Kidney (tissue), 14 donors: ENCODE results near the gene RTCA. TPM values are rescaled to one million over a fixed set of nuclear protein-coding genes. Genes with fewer than 3 reads are reported as not detected.

ENCODE experiments used
- DNase-seq, 5 donors: peaks; one replicate each; pipeline ENCODE4 v3.0.0-alpha.2; 2013 to 2020
- FAIRE-seq: peaks from 2 replicates; lab custom pipeline; 2012; peaks lifted over from hg19 to GRCh38; lab: Jason Lieb, UNC
- H3K27ac ChIP-seq, 2 donors: one replicate each; pipeline ENCODE4 v1.7.0; 2013; ENCODE audit warnings: low read depth in 2 of 2, low read length in 2 of 2, inconsistent platforms in 1 of 2
- H3K27me3 ChIP-seq: one replicate; pipeline ENCODE4 v1.7.1; 2013; ENCODE audit warnings: low read length, inconsistent platforms; ENCODE audit not compliant: control insufficient read depth, insufficient read depth
- H3K36me3 ChIP-seq, 3 donors: one replicate each; pipeline versions ENCODE4 v1.7.0 to v1.7.1; 2013; ENCODE audit warnings: low read length in 3 of 3, control low read depth in 1 of 3, inconsistent platforms in 1 of 3; ENCODE audit not compliant: insufficient read depth in 3 of 3, control insufficient read depth in 2 of 3
- H3K4me1 ChIP-seq, 3 donors: one replicate each; pipeline versions ENCODE4 v1.7.0 to v1.7.1; 2013; ENCODE audit warnings: low read length in 3 of 3, inconsistent platforms in 1 of 3, low read depth in 1 of 3; ENCODE audit not compliant: control insufficient read depth in 2 of 3, insufficient read depth in 2 of 3
- H3K4me3 ChIP-seq, 3 donors: one replicate each; pipeline versions ENCODE4 v1.7.0 to v1.8.1; 2013; ENCODE audit warnings: low read length in 3 of 3, control low read depth in 1 of 3, inconsistent platforms in 1 of 3
- H3K9ac ChIP-seq, 3 donors: one replicate each; pipeline versions ENCODE4 v1.7.0 to v1.7.1; 2013; ENCODE audit warnings: low read length in 3 of 3, control low read depth in 1 of 3, inconsistent platforms in 1 of 3
- H3K9me3 ChIP-seq, 3 donors: one replicate each; pipeline versions ENCODE4 v1.7.0 to v1.7.1; 2013; ENCODE audit warnings: low read length in 3 of 3, control low read depth in 1 of 3, inconsistent platforms in 1 of 3; ENCODE audit not compliant: control insufficient read depth in 2 of 3, insufficient read depth in 1 of 3
- CTCF ChIP-seq: IDR thresholded peaks from 3 replicates; pipeline ENCODE4 v1.5.1; 2012; ENCODE audit warnings: mild to moderate bottlenecking, moderate library complexity, borderline replicate concordance; ENCODE audit not compliant: insufficient read depth; ENCODE audit errors: extremely low read depth
- intact Hi-C: fragments of 100-400 bp; cut with DNase I; formaldehyde crosslinking; loops from one replicate; pipeline ENCODE4 v1.11.1; 2022
- polyA plus RNA-seq: library from polyadenylated mRNA; stranded (reverse); fragments of 350-450 nt; fragmentation: Illumina TruSeq; extraction: RNeasy Lipid Tissue Mini Kit (QIAGEN cat#74804); gene quantifications from one replicate; pipeline ENCODE4 v1.2.3, GENCODE V29; 2014; ENCODE audit warnings: low read depth, low replicate concordance; ENCODE audit not compliant: insufficient read depth
- total RNA-seq: library from RNA; stranded (reverse); fragmentation: NEBNext Ultra II Directional; extraction: Animal tissue kit (Norgen Biotek cat#: 25700); gene quantifications from one replicate; pipeline ENCODE4 v1.2.1, GENCODE V29; 2021
- donor health status: control.
- donor health status: control.
- donor health status: control.
- donor health status: control.
- donor health status: control.
- donor health status: DM: yes; HTN: yes; CAD: no.
- donor health status: Normal renal cell carcinoma (clear cell type).

The RTCA gene
- total and polyA plus RNA-seq, 2 donors from 2014 or later, result 30.8 to 51.1 TPM

GRCh38 chr1:100234432-100234831 is 31.6 kb upstream of the RTCA start:
- intact Hi-C loops, result no loop called here
- DNase-seq (no peak), FAIRE-seq (no peak)
- H3K9me3 ChIP-seq, result no peaks in the 10 kb centered on the region
- no peak for TF ChIP-seq CTCF
- H3K27me3 ChIP-seq, result no peaks in the 10 kb centered on the region
- no peaks in the 10 kb centered on the region for H3K4me1 ChIP-seq
- no peak overlapping the region for H3K27ac ChIP-seq
- peaks cover 2 to 27% (median 7%) of the 10 kb centered on the region in 3 donors for H3K36me3 ChIP-seq
- H3K4me3 ChIP-seq, result no peak overlapping the region
- no peak overlapping the region for H3K9ac ChIP-seq

GRCh38 chr1:100237091-100237490 is 28.9 kb upstream of the RTCA start:
- Histone ChIP-seq H3K4me3 (no peak overlapping the region), H3K27me3 (no peaks in the 10 kb centered on the region), H3K9ac (no peak overlapping the region), H3K27ac (no peak overlapping the region), H3K9me3 (no peaks in the 10 kb centered on the region), H3K36me3 (peaks cover 3 to 11% (median 3%) of the 10 kb centered on the region in 3 donors), H3K4me1 (no peaks in the 10 kb centered on the region)
- intact Hi-C loops, result no loop called here
- no peak for TF ChIP-seq CTCF
- FAIRE-seq (no peak), DNase-seq (no peak)

GRCh38 chr1:100239961-100240360 is 26.1 kb upstream of the RTCA start:
- intact Hi-C loops, result no loop called here
- TF ChIP-seq CTCF, result no peak
- no peaks in the 10 kb centered on the region for H3K4me1 ChIP-seq
- no peak for FAIRE-seq
- no peaks in the 10 kb centered on the region for H3K27me3 ChIP-seq
- no peak for DNase-seq
- H3K9me3 ChIP-seq, result no peaks in the 10 kb centered on the region
- H3K27ac ChIP-seq, result no peak overlapping the region
- peaks cover 3 to 10% (median 3%) of the 10 kb centered on the region in 3 donors for H3K36me3 ChIP-seq
- no peak overlapping the region for H3K4me3 ChIP-seq
- H3K9ac ChIP-seq, result no peak overlapping the region

GRCh38 chr1:100240631-100241030 is 25.4 kb upstream of the RTCA start:
- H3K4me1 ChIP-seq, result no peaks in the 10 kb centered on the region
- FAIRE-seq (no peak), DNase-seq (no peak)
- H3K9me3 ChIP-seq, result no peaks in the 10 kb centered on the region
- no peak for TF ChIP-seq CTCF
- no peak overlapping the region for H3K4me3 ChIP-seq
- H3K27ac ChIP-seq, result no peak overlapping the region
- peaks cover 3 to 10% (median 3%) of the 10 kb centered on the region in 3 donors for H3K36me3 ChIP-seq
- H3K9ac ChIP-seq, result no peak overlapping the region
- no peaks in the 10 kb centered on the region for H3K27me3 ChIP-seq
- intact Hi-C loops, result no loop called here
